ENCODE data around the gene NPAS4.
A peak's percentile ranks its signal among the peaks of the same experiment; 100 is the strongest.
"Not testable (repeated sequence)": the region's sequence is repeated elsewhere in the genome, so short reads cannot be mapped to it uniquely, and the experiment has no call there.

Gene NPAS4

GRCh38 chr11:66457826-66458225 lies 37.0 kb downstream of the NPAS4 start:
- no peak for DNase-seq (ENCODE audit: low read depth)

GRCh38 chr11:66459138-66459778 lies 38.4 kb downstream of the NPAS4 start:
- DNase-seq (ENCODE audit: low read depth), result no peak

- DNase-seq (ENCODE audit: low read depth), result no peak
These were observed 41.2 kb downstream of the NPAS4 start for GRCh38 chr11:66462010-66462409.

- no peak for DNase-seq (ENCODE audit: low read depth)
These were observed 42.1 kb downstream of the NPAS4 start for GRCh38 chr11:66462911-66463310.

- DNase-seq (ENCODE audit: low read depth), result not testable (repeated sequence)
These were observed 43.3 kb downstream of the NPAS4 start for GRCh38 chr11:66464116-66464515.

GRCh38 chr11:66464916-66465315 lies 44.1 kb downstream of the NPAS4 start:
- DNase-seq (ENCODE audit: low read depth), result no peak

GRCh38 chr11:66465373-66466224 lies 44.8 kb downstream of the NPAS4 start:
- DNase-seq (ENCODE audit: low read depth), result no peak

GRCh38 chr11:66466225-66467033 lies 45.6 kb downstream of the NPAS4 start, which contains the start of gene PELI3:
TSS of gene PELI3 (plus strand) at chr11:66466905. CDS start at chr11:66468129, 1,224 bp downstream.
- peak; percentile 96 for DNase-seq (ENCODE audit: low read depth)

GRCh38 chr11:66467034-66467659 lies 46.3 kb downstream of the NPAS4 start:
- no peak for DNase-seq (ENCODE audit: low read depth)

GRCh38 chr11:66467756-66468155 lies 46.9 kb downstream of the NPAS4 start:
- DNase-seq (ENCODE audit: low read depth), result no peak

- no peak for DNase-seq (ENCODE audit: low read depth)
These were observed 47.9 kb downstream of the NPAS4 start for GRCh38 chr11:66468691-66469090.

- no peak for DNase-seq (ENCODE audit: low read depth)
These were observed 48.6 kb downstream of the NPAS4 start for GRCh38 chr11:66469441-66469840.

- DNase-seq (ENCODE audit: low read depth), result no peak
These were observed 49.2 kb downstream of the NPAS4 start for GRCh38 chr11:66470015-66470414.

- no peak for DNase-seq (ENCODE audit: low read depth)
These were observed 50.3 kb downstream of the NPAS4 start for GRCh38 chr11:66471142-66471541.

GRCh38 chr11:66472054-66472453 lies 51.2 kb downstream of the NPAS4 start:
- no peak for DNase-seq (ENCODE audit: low read depth)

GRCh38 chr11:66473167-66473566 lies 52.3 kb downstream of the NPAS4 start:
- DNase-seq (ENCODE audit: low read depth), result no peak

GRCh38 chr11:66473608-66474515 lies 53.0 kb downstream of the NPAS4 start:
- DNase-seq (ENCODE audit: low read depth), result no peak

GRCh38 chr11:66475349-66476172 lies 54.7 kb downstream of the NPAS4 start:
- no peak for DNase-seq (ENCODE audit: low read depth)

All from stimulated activated CD8-positive, alpha-beta memory T cell treated with anti-CD3 and anti-CD28 coated beads, Interleukin-15, amount 100 ng/mL, for 24 hours (primary cell).